Measurements from ENCODE around the gene HERPUD1. TPM values are rescaled to one million over a fixed set of nuclear protein-coding genes. Genes with fewer than 3 reads are reported as not detected.

HERPUD1 gene
- total and polyA plus RNA-seq, 2 of the 13 experiments (the other 11 are each of a cell fraction or from before 2014, with no cell fraction given) = 96.2 to 323 TPM

DNA sequence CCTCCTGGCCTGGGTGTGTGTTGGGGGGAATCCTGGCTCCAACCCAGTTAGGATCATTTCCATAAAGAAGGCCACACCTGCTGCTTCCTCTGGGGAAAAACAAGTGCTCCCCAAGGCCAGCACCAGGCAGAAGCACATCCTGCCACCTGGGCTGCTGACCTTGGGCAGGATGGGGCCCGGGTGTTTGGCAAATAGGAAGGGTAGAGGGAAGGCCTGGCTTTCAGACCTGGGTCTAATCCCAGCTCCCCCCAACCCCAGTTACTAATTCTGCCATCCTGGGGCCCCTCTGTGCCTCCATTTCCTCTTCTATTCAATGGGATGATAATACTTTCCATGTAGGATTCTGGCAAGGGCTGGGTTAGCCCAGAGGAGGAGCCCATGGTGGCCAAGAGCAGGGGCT is 54.4 kb downstream of the HERPUD1 start (continued):
- TF ChIP-seq, protein P1, sequence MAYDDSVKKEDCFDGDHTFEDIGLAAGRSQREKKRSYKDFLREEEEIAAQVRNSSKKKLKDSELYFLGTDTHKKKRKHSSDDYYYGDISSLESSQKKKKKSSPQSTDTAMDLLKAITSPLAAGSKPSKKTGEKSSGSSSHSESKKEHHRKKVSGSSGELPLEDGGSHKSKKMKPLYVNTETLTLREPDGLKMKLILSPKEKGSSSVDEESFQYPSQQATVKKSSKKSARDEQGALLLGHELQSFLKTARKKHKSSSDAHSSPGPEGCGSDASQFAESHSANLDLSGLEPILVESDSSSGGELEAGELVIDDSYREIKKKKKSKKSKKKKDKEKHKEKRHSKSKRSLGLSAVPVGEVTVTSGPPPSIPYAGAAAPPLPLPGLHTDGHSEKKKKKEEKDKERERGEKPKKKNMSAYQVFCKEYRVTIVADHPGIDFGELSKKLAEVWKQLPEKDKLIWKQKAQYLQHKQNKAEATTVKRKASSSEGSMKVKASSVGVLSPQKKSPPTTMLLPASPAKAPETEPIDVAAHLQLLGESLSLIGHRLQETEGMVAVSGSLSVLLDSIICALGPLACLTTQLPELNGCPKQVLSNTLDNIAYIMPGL (CRISPR knock-in tag; IDR thresholded peaks at IDR 0.05; ENCODE audit: borderline replicate concordance in 1 of 2, low read depth in 1 of 2) = no peak
- TF ChIP-seq, protein P2, sequence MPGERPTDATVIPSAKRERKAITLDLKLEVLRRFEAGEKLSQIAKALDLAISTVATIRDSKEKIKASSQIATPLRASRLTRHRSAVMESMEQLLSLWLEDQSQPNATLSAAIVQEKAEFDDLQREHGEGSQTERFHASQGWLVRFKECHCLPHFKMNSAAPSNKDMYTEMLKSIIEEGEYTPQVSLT (CRISPR knock-in tag; IDR thresholded peaks at IDR 0.05; ENCODE audit: borderline replicate concordance, low read depth) = no peak
- TF ChIP-seq, protein P3, sequence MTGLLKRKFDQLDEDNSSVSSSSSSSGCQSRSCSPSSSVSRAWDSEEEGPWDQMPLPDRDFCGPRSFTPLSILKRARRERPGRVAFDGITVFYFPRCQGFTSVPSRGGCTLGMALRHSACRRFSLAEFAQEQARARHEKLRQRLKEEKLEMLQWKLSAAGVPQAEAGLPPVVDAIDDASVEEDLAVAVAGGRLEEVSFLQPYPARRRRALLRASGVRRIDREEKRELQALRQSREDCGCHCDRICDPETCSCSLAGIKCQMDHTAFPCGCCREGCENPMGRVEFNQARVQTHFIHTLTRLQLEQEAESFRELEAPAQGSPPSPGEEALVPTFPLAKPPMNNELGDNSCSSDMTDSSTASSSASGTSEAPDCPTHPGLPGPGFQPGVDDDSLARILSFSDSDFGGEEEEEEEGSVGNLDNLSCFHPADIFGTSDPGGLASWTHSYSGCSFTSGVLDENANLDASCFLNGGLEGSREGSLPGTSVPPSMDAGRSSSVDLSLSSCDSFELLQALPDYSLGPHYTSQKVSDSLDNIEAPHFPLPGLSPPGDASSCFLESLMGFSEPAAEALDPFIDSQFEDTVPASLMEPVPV (CRISPR knock-in tag; IDR thresholded peaks at IDR 0.05) = no peak
- no peak for TF ChIP-seq MTF1 (CRISPR knock-in tag; IDR thresholded peaks at IDR 0.05)
- TF ChIP-seq HDAC1 (CRISPR knock-in tag; IDR thresholded peaks at IDR 0.05) = peak; percentile 66; the same call in 1 of the 2 replicates
- TF ChIP-seq NFE2L1 (CRISPR knock-in tag; IDR thresholded peaks at IDR 0.05; ENCODE audit: borderline replicate concordance) = no peak
- TF ChIP-seq ZNF207 (IDR thresholded peaks at IDR 0.05; ENCODE audit: borderline replicate concordance) = no peak
- TF ChIP-seq, protein P4, sequence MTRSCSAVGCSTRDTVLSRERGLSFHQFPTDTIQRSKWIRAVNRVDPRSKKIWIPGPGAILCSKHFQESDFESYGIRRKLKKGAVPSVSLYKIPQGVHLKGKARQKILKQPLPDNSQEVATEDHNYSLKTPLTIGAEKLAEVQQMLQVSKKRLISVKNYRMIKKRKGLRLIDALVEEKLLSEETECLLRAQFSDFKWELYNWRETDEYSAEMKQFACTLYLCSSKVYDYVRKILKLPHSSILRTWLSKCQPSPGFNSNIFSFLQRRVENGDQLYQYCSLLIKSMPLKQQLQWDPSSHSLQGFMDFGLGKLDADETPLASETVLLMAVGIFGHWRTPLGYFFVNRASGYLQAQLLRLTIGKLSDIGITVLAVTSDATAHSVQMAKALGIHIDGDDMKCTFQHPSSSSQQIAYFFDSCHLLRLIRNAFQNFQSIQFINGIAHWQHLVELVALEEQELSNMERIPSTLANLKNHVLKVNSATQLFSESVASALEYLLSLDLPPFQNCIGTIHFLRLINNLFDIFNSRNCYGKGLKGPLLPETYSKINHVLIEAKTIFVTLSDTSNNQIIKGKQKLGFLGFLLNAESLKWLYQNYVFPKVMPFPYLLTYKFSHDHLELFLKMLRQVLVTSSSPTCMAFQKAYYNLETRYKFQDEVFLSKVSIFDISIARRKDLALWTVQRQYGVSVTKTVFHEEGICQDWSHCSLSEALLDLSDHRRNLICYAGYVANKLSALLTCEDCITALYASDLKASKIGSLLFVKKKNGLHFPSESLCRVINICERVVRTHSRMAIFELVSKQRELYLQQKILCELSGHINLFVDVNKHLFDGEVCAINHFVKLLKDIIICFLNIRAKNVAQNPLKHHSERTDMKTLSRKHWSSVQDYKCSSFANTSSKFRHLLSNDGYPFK (CRISPR knock-in tag; IDR thresholded peaks at IDR 0.05; ENCODE audit: borderline replicate concordance) = no peak
- TF ChIP-seq ZNF20 (CRISPR knock-in tag; IDR thresholded peaks at IDR 0.05) = no peak
- no peak for TF ChIP-seq HNRNPH1 (optimal IDR thresholded peaks at IDR 0.05; ENCODE audit: low read depth, low read length)
- no peak for TF ChIP-seq ZSCAN25 (CRISPR knock-in tag; IDR thresholded peaks at IDR 0.05)
- TF ChIP-seq ZFP62 (CRISPR knock-in tag; IDR thresholded peaks at IDR 0.05) = no peak
- no peak for TF ChIP-seq NFATC3 (CRISPR knock-in tag; IDR thresholded peaks at IDR 0.05)
- TF ChIP-seq ZNF772 (CRISPR knock-in tag; IDR thresholded peaks at IDR 0.05) = no peak
- TF ChIP-seq TBX2 (CRISPR knock-in tag; IDR thresholded peaks at IDR 0.05; ENCODE audit: borderline replicate concordance) = peak; percentile 68; the same call in 1 of the 2 replicates
- TF ChIP-seq, protein P5, sequence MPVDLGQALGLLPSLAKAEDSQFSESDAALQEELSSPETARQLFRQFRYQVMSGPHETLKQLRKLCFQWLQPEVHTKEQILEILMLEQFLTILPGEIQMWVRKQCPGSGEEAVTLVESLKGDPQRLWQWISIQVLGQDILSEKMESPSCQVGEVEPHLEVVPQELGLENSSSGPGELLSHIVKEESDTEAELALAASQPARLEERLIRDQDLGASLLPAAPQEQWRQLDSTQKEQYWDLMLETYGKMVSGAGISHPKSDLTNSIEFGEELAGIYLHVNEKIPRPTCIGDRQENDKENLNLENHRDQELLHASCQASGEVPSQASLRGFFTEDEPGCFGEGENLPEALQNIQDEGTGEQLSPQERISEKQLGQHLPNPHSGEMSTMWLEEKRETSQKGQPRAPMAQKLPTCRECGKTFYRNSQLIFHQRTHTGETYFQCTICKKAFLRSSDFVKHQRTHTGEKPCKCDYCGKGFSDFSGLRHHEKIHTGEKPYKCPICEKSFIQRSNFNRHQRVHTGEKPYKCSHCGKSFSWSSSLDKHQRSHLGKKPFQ (CRISPR knock-in tag; IDR thresholded peaks at IDR 0.05; ENCODE audit: insufficient replicate concordance) = no peak
- TF ChIP-seq ZBTB20 (CRISPR knock-in tag; IDR thresholded peaks at IDR 0.05; ENCODE audit: borderline replicate concordance, low read depth) = no peak
- no peak for TF ChIP-seq GABPA (IDR thresholded peaks at IDR 0.05; ENCODE audit: low read depth, low read length)
- no peak for TF ChIP-seq GABPA (CRISPR knock-in tag; IDR thresholded peaks at IDR 0.05; ENCODE audit: low read depth)
- TF ChIP-seq SMAD3 (CRISPR knock-in tag; IDR thresholded peaks at IDR 0.05) = no peak
- no peak for TF ChIP-seq HMG20B (CRISPR knock-in tag; conservative IDR thresholded peaks at IDR 0.05)
- TF ChIP-seq PAX8 (CRISPR knock-in tag; IDR thresholded peaks at IDR 0.05; ENCODE audit: borderline replicate concordance) = no peak
- no peak for TF ChIP-seq ZNF572 (CRISPR knock-in tag; IDR thresholded peaks at IDR 0.05)
